Neural cell (in vitro differentiated cells): ENCODE measurements around the gene GABRA4. TPM values are rescaled to one million over a fixed set of nuclear protein-coding genes. Genes with fewer than 3 reads are reported as not detected.

ENCODE experiments used
- H2AFZ ChIP-seq: fragments of 200-600, 300-800 bp; sonication (generic), shearing (Covaris generic); 2 replicates; pipeline ENCODE4 v1.6.0; 2014; ENCODE audit warnings: low read depth, mild to moderate bottlenecking, antibody characterized with exemption, low read length, moderate library complexity
- H3F3A ChIP-seq: fragments of 200-600 bp; shearing (Covaris generic); 2 replicates; pipeline ENCODE4 v1.6.1; 2016; ENCODE audit warnings: mild to moderate bottlenecking, moderate library complexity, mixed read lengths, antibody characterized with exemption, low read length; ENCODE audit not compliant: insufficient read depth, poor library complexity, severe bottlenecking
- H3K27ac ChIP-seq: fragments of 200-600, 300-800 bp; sonication (generic), shearing (Covaris generic); 2 replicates; pipeline ENCODE4 v1.5.1; 2014; ENCODE audit warnings: mild to moderate bottlenecking, low read length, moderate library complexity
- H3K27me3 ChIP-seq: fragments of 300-800, 200-600 bp; sonication (generic), shearing (Covaris generic); 2 replicates; pipeline ENCODE4 v1.6.0; 2014; ENCODE audit warnings: mild to moderate bottlenecking, low read depth, low read length, moderate library complexity; ENCODE audit not compliant: insufficient read depth
- H3K36me3 ChIP-seq: fragments of 300-800, 200-600 bp; sonication (generic), shearing (Covaris generic); 2 replicates; pipeline ENCODE4 v1.5.1; 2014; ENCODE audit warnings: mild to moderate bottlenecking, antibody characterized with exemption, low read length, moderate library complexity; ENCODE audit not compliant: insufficient read depth
- H3K4me2 ChIP-seq: fragments of 300-800, 200-600 bp; sonication (generic), shearing (Covaris generic); 2 replicates; pipeline ENCODE4 v1.6.0; 2014; ENCODE audit warnings: mild to moderate bottlenecking, low read length
- H3K4me3 ChIP-seq: fragments of 300-800, 200-600 bp; sonication (generic), shearing (Covaris generic); 2 replicates; pipeline ENCODE4 v1.5.1; 2014; ENCODE audit warnings: mild to moderate bottlenecking, low read length, moderate library complexity
- H3K79me2 ChIP-seq: fragments of 200-600 bp; shearing (Covaris generic); replicated peaks from 2 replicates; pipeline ENCODE4 v1.6.0; 2014; ENCODE audit warnings: mild to moderate bottlenecking, low read length, moderate library complexity; ENCODE audit not compliant: insufficient read depth
- H3K9ac ChIP-seq: fragments of 300-800, 200-600 bp; sonication (generic), shearing (Covaris generic); 2 replicates; pipeline ENCODE4 v1.6.1; 2016; ENCODE audit warnings: mild to moderate bottlenecking, low read length, mixed read lengths
- H3K9me2 ChIP-seq: fragments of 200-600 bp; shearing (Covaris generic); 2 replicates; pipeline ENCODE4 v1.6.1; 2016; ENCODE audit warnings: mild to moderate bottlenecking, low read length, mixed read lengths; ENCODE audit not compliant: insufficient read depth
- H3K9me3 ChIP-seq: fragments of 200-600, 300-800 bp; sonication (generic), shearing (Covaris generic); 2 replicates; pipeline ENCODE4 v1.6.1; 2016; ENCODE audit warnings: mild to moderate bottlenecking, mixed run types, low read length, moderate library complexity, mixed read lengths
- H4K20me1 ChIP-seq: fragments of 200-600 bp; shearing (Covaris generic); 2 replicates; pipeline ENCODE4 v1.6.1; 2016; ENCODE audit warnings: mild to moderate bottlenecking, mixed run types; ENCODE audit not compliant: insufficient read depth
- EP300 ChIP-seq: fragments of 450-650 bp; conservative IDR thresholded peaks from 2 replicates; pipeline ENCODE4 v1.6.1; 2014; ENCODE audit warnings: antibody characterized with exemption, mild to moderate bottlenecking, moderate library complexity; ENCODE audit not compliant: poor library complexity, severe bottlenecking
- EZH2 ChIP-seq: fragments of 200-600, 300-800 bp; shearing (Covaris generic), sonication (generic); IDR thresholded peaks from 2 replicates; pipeline ENCODE4 v1.6.1; 2014; ENCODE audit warnings: antibody characterized with exemption, low read length, borderline replicate concordance, mild to moderate bottlenecking; ENCODE audit not compliant: insufficient read depth, poor library complexity, severe bottlenecking
- MXI1 ChIP-seq: fragments of 450-650 bp; conservative IDR thresholded peaks from 2 replicates; pipeline ENCODE4 v1.6.1; 2014; ENCODE audit warnings: antibody characterized with exemption, mild to moderate bottlenecking; ENCODE audit not compliant: poor library complexity, severe bottlenecking
- POLR2AphosphoS5 ChIP-seq: IDR thresholded peaks from 2 replicates; pipeline ENCODE4 v1.6.1; 2012
- RAD21 ChIP-seq: fragments of 450-650 bp; conservative IDR thresholded peaks from 2 replicates; pipeline ENCODE4 v1.6.1; 2014; ENCODE audit warnings: antibody characterized with exemption, mild to moderate bottlenecking, moderate library complexity
- SMC3 ChIP-seq: fragments of 450-650 bp; conservative IDR thresholded peaks from 2 replicates; pipeline ENCODE4 v1.6.1; 2014; ENCODE audit warnings: antibody characterized with exemption, mild to moderate bottlenecking, moderate library complexity; ENCODE audit not compliant: poor library complexity
- TAF1 ChIP-seq: IDR thresholded peaks from 2 replicates; pipeline ENCODE4 v1.6.1; 2012; ENCODE audit warnings: low read depth
- polyA plus RNA-seq: library from polyadenylated mRNA; depleted of rRNA; stranded (reverse); fragments of >200 nt; gene quantifications from 2 replicates; pipeline ENCODE4 v1.2.3, GENCODE V29; 2014
- TF ChIP-seq, protein P1 (sequence below): IDR thresholded peaks from 2 replicates; pipeline ENCODE4 v1.6.1; 2012; ENCODE audit warnings: borderline replicate concordance
- TF ChIP-seq, protein P2 (sequence below): fragments of 450-650 bp; IDR thresholded peaks from 2 replicates; pipeline ENCODE4 v1.5.1; 2014; ENCODE audit warnings: antibody characterized with exemption, mild to moderate bottlenecking, moderate library complexity; ENCODE audit not compliant: poor library complexity, severe bottlenecking

The GABRA4 gene
- polyA plus RNA-seq, 1 donor from 2014 or later, result 0.33 TPM

- Histone ChIP-seq H3K79me2 (no peaks in the 10 kb centered on the region), H2AFZ (no peak overlapping the region), H3K27ac (no peak overlapping the region), H3K27me3 (no peaks in the 10 kb centered on the region), H3K36me3 (no peaks in the 10 kb centered on the region), H3F3A (no peaks in the 10 kb centered on the region), H4K20me1 (no peaks in the 10 kb centered on the region), H3K9me2 (no peaks in the 10 kb centered on the region), H3K9me3 (no peaks in the 10 kb centered on the region), H3K9ac (no peak overlapping the region), H3K4me2 (no peak overlapping the region), H3K4me3 (no peak overlapping the region)
- TF ChIP-seq, protein P1, sequence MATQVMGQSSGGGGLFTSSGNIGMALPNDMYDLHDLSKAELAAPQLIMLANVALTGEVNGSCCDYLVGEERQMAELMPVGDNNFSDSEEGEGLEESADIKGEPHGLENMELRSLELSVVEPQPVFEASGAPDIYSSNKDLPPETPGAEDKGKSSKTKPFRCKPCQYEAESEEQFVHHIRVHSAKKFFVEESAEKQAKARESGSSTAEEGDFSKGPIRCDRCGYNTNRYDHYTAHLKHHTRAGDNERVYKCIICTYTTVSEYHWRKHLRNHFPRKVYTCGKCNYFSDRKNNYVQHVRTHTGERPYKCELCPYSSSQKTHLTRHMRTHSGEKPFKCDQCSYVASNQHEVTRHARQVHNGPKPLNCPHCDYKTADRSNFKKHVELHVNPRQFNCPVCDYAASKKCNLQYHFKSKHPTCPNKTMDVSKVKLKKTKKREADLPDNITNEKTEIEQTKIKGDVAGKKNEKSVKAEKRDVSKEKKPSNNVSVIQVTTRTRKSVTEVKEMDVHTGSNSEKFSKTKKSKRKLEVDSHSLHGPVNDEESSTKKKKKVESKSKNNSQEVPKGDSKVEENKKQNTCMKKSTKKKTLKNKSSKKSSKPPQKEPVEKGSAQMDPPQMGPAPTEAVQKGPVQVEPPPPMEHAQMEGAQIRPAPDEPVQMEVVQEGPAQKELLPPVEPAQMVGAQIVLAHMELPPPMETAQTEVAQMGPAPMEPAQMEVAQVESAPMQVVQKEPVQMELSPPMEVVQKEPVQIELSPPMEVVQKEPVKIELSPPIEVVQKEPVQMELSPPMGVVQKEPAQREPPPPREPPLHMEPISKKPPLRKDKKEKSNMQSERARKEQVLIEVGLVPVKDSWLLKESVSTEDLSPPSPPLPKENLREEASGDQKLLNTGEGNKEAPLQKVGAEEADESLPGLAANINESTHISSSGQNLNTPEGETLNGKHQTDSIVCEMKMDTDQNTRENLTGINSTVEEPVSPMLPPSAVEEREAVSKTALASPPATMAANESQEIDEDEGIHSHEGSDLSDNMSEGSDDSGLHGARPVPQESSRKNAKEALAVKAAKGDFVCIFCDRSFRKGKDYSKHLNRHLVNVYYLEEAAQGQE, result no peak
- TF ChIP-seq EP300 (no peak), EZH2 (no peak), MXI1 (no peak), POLR2AphosphoS5 (no peak), SMC3 (peak; percentile 72), RAD21 (peak; percentile 65)
- TF ChIP-seq, protein P2, sequence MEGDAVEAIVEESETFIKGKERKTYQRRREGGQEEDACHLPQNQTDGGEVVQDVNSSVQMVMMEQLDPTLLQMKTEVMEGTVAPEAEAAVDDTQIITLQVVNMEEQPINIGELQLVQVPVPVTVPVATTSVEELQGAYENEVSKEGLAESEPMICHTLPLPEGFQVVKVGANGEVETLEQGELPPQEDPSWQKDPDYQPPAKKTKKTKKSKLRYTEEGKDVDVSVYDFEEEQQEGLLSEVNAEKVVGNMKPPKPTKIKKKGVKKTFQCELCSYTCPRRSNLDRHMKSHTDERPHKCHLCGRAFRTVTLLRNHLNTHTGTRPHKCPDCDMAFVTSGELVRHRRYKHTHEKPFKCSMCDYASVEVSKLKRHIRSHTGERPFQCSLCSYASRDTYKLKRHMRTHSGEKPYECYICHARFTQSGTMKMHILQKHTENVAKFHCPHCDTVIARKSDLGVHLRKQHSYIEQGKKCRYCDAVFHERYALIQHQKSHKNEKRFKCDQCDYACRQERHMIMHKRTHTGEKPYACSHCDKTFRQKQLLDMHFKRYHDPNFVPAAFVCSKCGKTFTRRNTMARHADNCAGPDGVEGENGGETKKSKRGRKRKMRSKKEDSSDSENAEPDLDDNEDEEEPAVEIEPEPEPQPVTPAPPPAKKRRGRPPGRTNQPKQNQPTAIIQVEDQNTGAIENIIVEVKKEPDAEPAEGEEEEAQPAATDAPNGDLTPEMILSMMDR, result peak; percentile 55
Observed at GRCh38 chr4:47002580-47002979, 9.2 kb upstream of the GABRA4 start.

- Histone ChIP-seq H3K4me2 (no peak overlapping the region), H3K9me2 (no peaks in the 10 kb centered on the region), H3K9me3 (no peaks in the 10 kb centered on the region), H3K27ac (no peak overlapping the region), H3K27me3 (peaks cover 13% of the 10 kb centered on the region), H3K79me2 (no peaks in the 10 kb centered on the region), H2AFZ (no peak overlapping the region), H3K36me3 (no peaks in the 10 kb centered on the region), H3F3A (no peaks in the 10 kb centered on the region), H4K20me1 (no peaks in the 10 kb centered on the region), H3K4me3 (no peak overlapping the region), H3K9ac (no peak overlapping the region)
- no peak for TF ChIP-seq TAF1
- no peak for TF ChIP-seq POLR2AphosphoS5
- no peak for TF ChIP-seq MXI1
Observed at GRCh38 chr4:47000406-47000805, 7.0 kb upstream of the GABRA4 start.

GRCh38 chr4:46999566-46999965 is 6.2 kb upstream of the GABRA4 start:
- Histone ChIP-seq H3K9me3 (no peaks in the 10 kb centered on the region), H4K20me1 (no peaks in the 10 kb centered on the region), H2AFZ (no peak overlapping the region), H3K9ac (no peak overlapping the region), H3K9me2 (no peaks in the 10 kb centered on the region), H3K79me2 (no peaks in the 10 kb centered on the region), H3K36me3 (no peaks in the 10 kb centered on the region), H3K27me3 (peaks cover 22% of the 10 kb centered on the region), H3F3A (no peaks in the 10 kb centered on the region), H3K4me3 (no peak overlapping the region), H3K27ac (no peak overlapping the region), H3K4me2 (no peak overlapping the region)
- TF ChIP-seq EP300 (no peak), POLR2AphosphoS5 (no peak)
- TF ChIP-seq, protein P1, result no peak
